ENCODE results near the gene NCOA1.

- TF ChIP-seq CTCF (IDR thresholded peaks at IDR 0.05; ENCODE audit: low read length) (no peak), EZH2 (IDR thresholded peaks at IDR 0.05; ENCODE audit: borderline replicate concordance, low read length) (no peak)
Measured at GRCh38 chr2:24510771-24511170, 19.7 kb downstream of the NCOA1 start.
